ENCODE data around the gene BAIAP2L2. TPM values are rescaled to one million over a fixed set of nuclear protein-coding genes. Genes with fewer than 3 reads are reported as not detected.
"Not testable (repeated sequence)": the region's sequence is repeated elsewhere in the genome, so short reads cannot be mapped to it uniquely, and the experiment has no call there.

The BAIAP2L2 gene
- total and polyA plus RNA-seq, 2 donors (not counting 1 experiment from before 2014, with no cell fraction given): 0.16 to 0.83 TPM

GRCh38 chr22:38080850-38081635 is 29.4 kb downstream of the BAIAP2L2 start:
- Histone ChIP-seq H3K4me2 (ENCODE audit: extremely low read depth, insufficient read depth, low read length) (peak overlapping the region; percentile 51), H3K27ac (ENCODE audit: insufficient read depth, low read length) (no peak overlapping the region), H3K9ac (ENCODE audit: insufficient read depth, low read length) (no peak overlapping the region), H2AFZ (ENCODE audit: low read length) (peak overlapping the region; percentile 85), H3K36me3 (ENCODE audit: control insufficient read depth, insufficient read depth, low read length) (no peaks in the 10 kb centered on the region), H3K9me3 (ENCODE audit: control insufficient read depth, insufficient read depth, low read depth, low read length) (no peaks in the 10 kb centered on the region), H4K20me1 (ENCODE audit: control insufficient read depth, extremely low read depth, insufficient read depth, low read length) (no peaks in the 10 kb centered on the region), H3K27me3 (ENCODE audit: control insufficient read depth, insufficient read depth, low read length) (peaks cover 8% of the 10 kb centered on the region), H3K4me3 (replicated peaks in 1 of 4; ENCODE audit: control extremely low read depth in 1 of 4, insufficient read depth in 1 of 4, low read depth in 3 of 4, low read length in 4 of 4) (peak overlapping the region in 1 of 4 experiments; percentile 23), H3K4me1 (ENCODE audit: control insufficient read depth, extremely low read depth, insufficient read depth, low read length) (no peaks in the 10 kb centered on the region), H3K79me2 (ENCODE audit: control insufficient read depth, insufficient read depth, low read length) (no peaks in the 10 kb centered on the region)
- TF ChIP-seq EZH2 (IDR thresholded peaks at IDR 0.05; ENCODE audit: low read length, missing control alignments): peak; percentile 48
- no peak for TF ChIP-seq CTCF (conservative IDR thresholded peaks at IDR 0.05 in 1 of 2, IDR thresholded peaks at IDR 0.05 in 1 of 2; ENCODE audit: low read depth in 1 of 2, low read length in 2 of 2)
- peak; percentile 24 to 41 for DNase-seq (ENCODE audit: low read depth in 2 of 2)

GRCh38 chr22:38080474-38080849 is 30.0 kb downstream of the BAIAP2L2 start:
- H3K4me3 ChIP-seq (replicated peaks in 1 of 4; ENCODE audit: control extremely low read depth in 1 of 4, insufficient read depth in 1 of 4, low read depth in 3 of 4, low read length in 4 of 4): no peak overlapping the region
- H3K4me1 ChIP-seq (ENCODE audit: control insufficient read depth, extremely low read depth, insufficient read depth, low read length): no peaks in the 10 kb centered on the region
- H3K9ac ChIP-seq (ENCODE audit: insufficient read depth, low read length): no peak overlapping the region
- H3K27ac ChIP-seq (ENCODE audit: insufficient read depth, low read length): no peak overlapping the region
- H3K27me3 ChIP-seq (ENCODE audit: control insufficient read depth, insufficient read depth, low read length): peaks cover 8% of the 10 kb centered on the region
- H3K36me3 ChIP-seq (ENCODE audit: control insufficient read depth, insufficient read depth, low read length): no peaks in the 10 kb centered on the region
- H4K20me1 ChIP-seq (ENCODE audit: control insufficient read depth, extremely low read depth, insufficient read depth, low read length): no peaks in the 10 kb centered on the region
- no peaks in the 10 kb centered on the region for H3K9me3 ChIP-seq (ENCODE audit: control insufficient read depth, insufficient read depth, low read depth, low read length)
- H2AFZ ChIP-seq (ENCODE audit: low read length): no peak overlapping the region
- H3K4me2 ChIP-seq (ENCODE audit: extremely low read depth, insufficient read depth, low read length): no peak overlapping the region
- no peaks in the 10 kb centered on the region for H3K79me2 ChIP-seq (ENCODE audit: control insufficient read depth, insufficient read depth, low read length)
- no peak for DNase-seq (ENCODE audit: low read depth in 2 of 2)
- TF ChIP-seq EZH2 (IDR thresholded peaks at IDR 0.05; ENCODE audit: low read length, missing control alignments): no peak
- no peak for TF ChIP-seq CTCF (conservative IDR thresholded peaks at IDR 0.05 in 1 of 2, IDR thresholded peaks at IDR 0.05 in 1 of 2; ENCODE audit: low read depth in 1 of 2, low read length in 2 of 2)

GRCh38 chr22:38079804-38080203 is 30.7 kb downstream of the BAIAP2L2 start:
- H3K9me3 ChIP-seq (ENCODE audit: control insufficient read depth, insufficient read depth, low read depth, low read length): no peaks in the 10 kb centered on the region
- no peak overlapping the region for H3K9ac ChIP-seq (ENCODE audit: insufficient read depth, low read length)
- no peaks in the 10 kb centered on the region for H3K36me3 ChIP-seq (ENCODE audit: control insufficient read depth, insufficient read depth, low read length)
- no peaks in the 10 kb centered on the region for H4K20me1 ChIP-seq (ENCODE audit: control insufficient read depth, extremely low read depth, insufficient read depth, low read length)
- no peaks in the 10 kb centered on the region for H3K79me2 ChIP-seq (ENCODE audit: control insufficient read depth, insufficient read depth, low read length)
- no peak overlapping the region for H3K4me3 ChIP-seq (replicated peaks in 1 of 4; ENCODE audit: control extremely low read depth in 1 of 4, insufficient read depth in 1 of 4, low read depth in 3 of 4, low read length in 4 of 4)
- H3K4me1 ChIP-seq (ENCODE audit: control insufficient read depth, extremely low read depth, insufficient read depth, low read length): no peaks in the 10 kb centered on the region
- no peak for TF ChIP-seq CTCF (conservative IDR thresholded peaks at IDR 0.05 in 1 of 2, IDR thresholded peaks at IDR 0.05 in 1 of 2; ENCODE audit: low read depth in 1 of 2, low read length in 2 of 2)
- no peak for TF ChIP-seq EZH2 (IDR thresholded peaks at IDR 0.05; ENCODE audit: low read length, missing control alignments)
- H2AFZ ChIP-seq (ENCODE audit: low read length): no peak overlapping the region
- H3K4me2 ChIP-seq (ENCODE audit: extremely low read depth, insufficient read depth, low read length): no peak overlapping the region
- H3K27ac ChIP-seq (ENCODE audit: insufficient read depth, low read length): no peak overlapping the region
- peaks cover 8% of the 10 kb centered on the region for H3K27me3 ChIP-seq (ENCODE audit: control insufficient read depth, insufficient read depth, low read length)
- DNase-seq (ENCODE audit: low read depth in 2 of 2): no peak

GRCh38 chr22:38079208-38079607 is 31.3 kb downstream of the BAIAP2L2 start:
- H3K79me2 ChIP-seq (ENCODE audit: control insufficient read depth, insufficient read depth, low read length); H3K36me3 ChIP-seq (ENCODE audit: control insufficient read depth, insufficient read depth, low read length); H3K27ac ChIP-seq (ENCODE audit: insufficient read depth, low read length); H2AFZ ChIP-seq (ENCODE audit: low read length); H3K27me3 ChIP-seq (ENCODE audit: control insufficient read depth, insufficient read depth, low read length); H3K9me3 ChIP-seq (ENCODE audit: control insufficient read depth, insufficient read depth, low read depth, low read length); H3K9ac ChIP-seq (ENCODE audit: insufficient read depth, low read length); H3K4me1 ChIP-seq (ENCODE audit: control insufficient read depth, extremely low read depth, insufficient read depth, low read length); H3K4me3 ChIP-seq (replicated peaks in 1 of 4; ENCODE audit: control extremely low read depth in 1 of 4, insufficient read depth in 1 of 4, low read depth in 3 of 4, low read length in 4 of 4); DNase-seq (ENCODE audit: low read depth in 2 of 2); H3K4me2 ChIP-seq (ENCODE audit: extremely low read depth, insufficient read depth, low read length); H4K20me1 ChIP-seq (ENCODE audit: control insufficient read depth, extremely low read depth, insufficient read depth, low read length): not testable (repeated sequence)

Measured in fibroblast of lung (primary cell).